DMS 273 (cell line): ENCODE measurements around the gene SHMT2.

Source experiments
- DNase-seq: peaks from one replicate; lab custom pipeline; 2025; ENCODE audit not compliant: unreplicated experiment; lab: John Stamatoyannopoulos, UW

The SHMT2 gene

GRCh38 chr12:57213763-57214397, 15.6 kb upstream of the SHMT2 start:
- peak; percentile 34 for DNase-seq

- peak; percentile 84 for DNase-seq
Observed at GRCh38 chr12:57214398-57214781, 15.1 kb upstream of the SHMT2 start.

GRCh38 chr12:57215065-57215464, 14.4 kb upstream of the SHMT2 start:
- DNase-seq, result peak; percentile 18

- peak; percentile 51 for DNase-seq
Observed at GRCh38 chr12:57215668-57216013, 13.9 kb upstream of the SHMT2 start.

GRCh38 chr12:57216014-57216911, 13.2 kb upstream of the SHMT2 start, which contains the start of gene NXPH4:
Gene NXPH4 (plus strand): TSS chr12:57216794. CDS start chr12:57216970, 176 bp downstream.
- peak; percentile 61 for DNase-seq

GRCh38 chr12:57216921-57217879, 12.3 kb upstream of the SHMT2 start:
- peak; percentile 78 for DNase-seq

- DNase-seq, result peak; percentile 50
Observed at GRCh38 chr12:57218030-57218853, 11.3 kb upstream of the SHMT2 start.

- DNase-seq, result no peak
Observed at GRCh38 chr12:57219205-57219992, 10.1 kb upstream of the SHMT2 start.

GRCh38 chr12:57219993-57220754, 9.3 kb upstream of the SHMT2 start:
- no peak for DNase-seq

GRCh38 chr12:57220770-57221168, 8.7 kb upstream of the SHMT2 start:
- no peak for DNase-seq

- no peak for DNase-seq
Observed at GRCh38 chr12:57221169-57221917, 8.2 kb upstream of the SHMT2 start.

- no peak for DNase-seq
Observed at GRCh38 chr12:57222286-57223190, 7.0 kb upstream of the SHMT2 start.

GRCh38 chr12:57223191-57224165, 6.0 kb upstream of the SHMT2 start:
- DNase-seq, result no peak

GRCh38 chr12:57224278-57224972, 5.1 kb upstream of the SHMT2 start:
- DNase-seq, result no peak

GRCh38 chr12:57224973-57225679, 4.4 kb upstream of the SHMT2 start:
- peak; percentile 57 for DNase-seq
